ENCODE data around the gene CFAP298. TPM values are rescaled to one million over a fixed set of nuclear protein-coding genes. Genes with fewer than 3 reads are reported as not detected.

Gene CFAP298
- total and polyA plus RNA-seq, 10 of the 15 experiments (the other 5 are each of a cell fraction or from before 2014, with no cell fraction given): 9.5 to 79.1 (median 30.2) TPM

GRCh38 chr21:32567626-32568025 lies 44.6 kb downstream of the CFAP298 start (continued):
- no peak for TF ChIP-seq KAT2A (conservative IDR thresholded peaks at IDR 0.05; ENCODE audit: control insufficient read depth, low read depth, low read length)
- TF ChIP-seq ZZZ3 (IDR thresholded peaks at IDR 0.05; ENCODE audit: control insufficient read depth, insufficient read length, low read depth): no peak
- TF ChIP-seq TBL1XR1 (IDR thresholded peaks at IDR 0.05; ENCODE audit: low read depth, low read length): no peak
- TF ChIP-seq ZBTB40 (IDR thresholded peaks at IDR 0.05; ENCODE audit: borderline replicate concordance): no peak
- no peak for TF ChIP-seq FOXK2 (IDR thresholded peaks at IDR 0.05)
- no peak for TF ChIP-seq ZNF207 (IDR thresholded peaks at IDR 0.05; ENCODE audit: borderline replicate concordance)
- TF ChIP-seq, protein P1, sequence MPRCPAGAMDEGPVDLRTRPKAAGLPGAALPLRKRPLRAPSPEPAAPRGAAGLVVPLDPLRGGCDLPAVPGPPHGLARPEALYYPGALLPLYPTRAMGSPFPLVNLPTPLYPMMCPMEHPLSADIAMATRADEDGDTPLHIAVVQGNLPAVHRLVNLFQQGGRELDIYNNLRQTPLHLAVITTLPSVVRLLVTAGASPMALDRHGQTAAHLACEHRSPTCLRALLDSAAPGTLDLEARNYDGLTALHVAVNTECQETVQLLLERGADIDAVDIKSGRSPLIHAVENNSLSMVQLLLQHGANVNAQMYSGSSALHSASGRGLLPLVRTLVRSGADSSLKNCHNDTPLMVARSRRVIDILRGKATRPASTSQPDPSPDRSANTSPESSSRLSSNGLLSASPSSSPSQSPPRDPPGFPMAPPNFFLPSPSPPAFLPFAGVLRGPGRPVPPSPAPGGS (IDR thresholded peaks at IDR 0.05; ENCODE audit: borderline replicate concordance, insufficient read depth, low read depth, low read length, poor library complexity, severe bottlenecking): no peak
- TF ChIP-seq HCFC1 (IDR thresholded peaks at IDR 0.05; ENCODE audit: low read length): no peak
- TF ChIP-seq ATF3 (IDR thresholded peaks at IDR 0.05; ENCODE audit: borderline replicate concordance, extremely low read depth, low read depth, low read length): no peak
